GM21717 (cell line): Measurements from ENCODE around the gene MACROD1.
"Not testable (repeated sequence)": the region's sequence is repeated elsewhere in the genome, so short reads cannot be mapped to it uniquely, and the experiment has no call there.

Experiments used
- ATAC-seq: cut with Tn5 transposase; IDR thresholded peaks from one replicate; pipeline ENCODE4 v1.9.1; 2021; ENCODE audit warnings: mild to moderate bottlenecking, moderate library complexity; ENCODE audit not compliant: unreplicated experiment

The MACROD1 gene

GRCh38 chr11:64059339-64060140 lies 106.4 kb downstream of the MACROD1 start:
- no peak for ATAC-seq

- ATAC-seq: no peak
Measured at GRCh38 chr11:64058494-64058893, 107.4 kb downstream of the MACROD1 start.

- no peak for ATAC-seq
Measured at GRCh38 chr11:64057890-64058289, 108.0 kb downstream of the MACROD1 start.

- ATAC-seq: no peak
Measured at GRCh38 chr11:64056861-64057260, 109.1 kb downstream of the MACROD1 start.

- ATAC-seq: no peak
Measured at GRCh38 chr11:64056213-64056785, 109.6 kb downstream of the MACROD1 start.

GRCh38 chr11:64055077-64055476 lies 110.8 kb downstream of the MACROD1 start:
- no peak for ATAC-seq

- no peak for ATAC-seq
Measured at GRCh38 chr11:64053699-64054098, 112.2 kb downstream of the MACROD1 start.

- ATAC-seq: no peak
Measured at GRCh38 chr11:64052938-64053622, 112.8 kb downstream of the MACROD1 start.

- ATAC-seq: no peak
Measured at GRCh38 chr11:64052436-64052835, 113.5 kb downstream of the MACROD1 start.

GRCh38 chr11:64051297-64051696 lies 114.6 kb downstream of the MACROD1 start:
- ATAC-seq: no peak

- ATAC-seq: no peak
Measured at GRCh38 chr11:64049509-64049908, 116.4 kb downstream of the MACROD1 start.

GRCh38 chr11:64048042-64048854 lies 117.7 kb downstream of the MACROD1 start:
- no peak for ATAC-seq

GRCh38 chr11:64047373-64047772 lies 118.5 kb downstream of the MACROD1 start:
- ATAC-seq: not testable (repeated sequence)

- ATAC-seq: no peak
Measured at GRCh38 chr11:64045700-64046099, 120.2 kb downstream of the MACROD1 start.

GRCh38 chr11:64044730-64045393 lies 121.1 kb downstream of the MACROD1 start:
- ATAC-seq: no peak

- ATAC-seq: no peak
Measured at GRCh38 chr11:64043545-64043944, 122.4 kb downstream of the MACROD1 start.

- no peak for ATAC-seq
Measured at GRCh38 chr11:64042301-64042700, 123.6 kb downstream of the MACROD1 start.

- ATAC-seq: no peak
Measured at GRCh38 chr11:64041846-64042245, 124.1 kb downstream of the MACROD1 start.

- ATAC-seq: no peak
Measured at GRCh38 chr11:64040684-64041322, 125.1 kb downstream of the MACROD1 start.

GRCh38 chr11:64039012-64039665 lies 126.8 kb downstream of the MACROD1 start:
- no peak for ATAC-seq
